Embryonic facial prominence (tissue), 1 donor: ENCODE data around the gene PLSCR5.

Experiments
- DNase-seq: peaks from one replicate; pipeline ENCODE4 v3.0.0-alpha.2; 2016; ENCODE audit errors: extremely low spot score

The PLSCR5 gene

GRCh38 chr3:146585156-146585555, 20.0 kb downstream of the PLSCR5 start:
- no peak for DNase-seq

GRCh38 chr3:146581951-146582467, 23.1 kb downstream of the PLSCR5 start:
- DNase-seq: no peak

DNA sequence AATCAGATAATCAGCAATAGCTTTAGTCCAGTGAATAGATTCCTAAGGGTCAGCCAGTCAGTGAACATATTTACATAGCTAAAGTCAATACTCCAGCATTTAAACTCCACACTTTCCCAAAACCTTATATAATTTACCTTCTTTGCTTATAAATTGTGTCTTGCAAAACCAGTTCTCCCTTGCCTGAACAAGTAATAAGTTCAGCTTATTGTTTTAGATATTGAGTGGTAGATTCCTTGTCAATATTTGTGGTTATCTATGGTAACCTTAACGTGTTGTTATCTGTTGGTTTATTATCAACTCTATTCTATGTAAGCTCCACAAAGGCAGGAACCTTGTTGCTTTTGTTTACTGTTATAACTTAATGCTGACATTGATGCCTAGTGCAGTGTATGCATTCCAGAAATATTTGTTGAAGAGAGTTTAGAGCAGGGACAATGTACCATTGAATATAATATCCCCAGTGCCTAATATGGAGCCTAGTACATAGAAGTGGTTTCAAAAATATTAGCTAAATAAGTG, 24.0 kb downstream of the PLSCR5 start:
- no peak for DNase-seq

GRCh38 chr3:146577662-146578061, 27.5 kb downstream of the PLSCR5 start:
- peak; percentile 40 for DNase-seq

- no peak for DNase-seq
Observed at GRCh38 chr3:146575636-146576035, 29.5 kb downstream of the PLSCR5 start.

GRCh38 chr3:146574173-146574572, 31.0 kb downstream of the PLSCR5 start:
- DNase-seq: no peak

GRCh38 chr3:146569314-146569713, 35.8 kb downstream of the PLSCR5 start:
- no peak for DNase-seq

- no peak for DNase-seq
Observed at GRCh38 chr3:146566138-146566537, 39.0 kb downstream of the PLSCR5 start.

- no peak for DNase-seq
Observed at GRCh38 chr3:146561879-146562278, 43.3 kb downstream of the PLSCR5 start.

GRCh38 chr3:146561463-146561862, 43.7 kb downstream of the PLSCR5 start:
- DNase-seq: no peak

GRCh38 chr3:146560678-146561077, 44.5 kb downstream of the PLSCR5 start:
- DNase-seq: no peak

GRCh38 chr3:146559388-146559787, 45.8 kb downstream of the PLSCR5 start:
- DNase-seq: no peak

GRCh38 chr3:146558781-146559180, 46.4 kb downstream of the PLSCR5 start:
- DNase-seq: no peak

GRCh38 chr3:146557745-146558144, 47.4 kb downstream of the PLSCR5 start:
- no peak for DNase-seq

GRCh38 chr3:146555311-146555710, 49.8 kb downstream of the PLSCR5 start:
- DNase-seq: no peak

DNA sequence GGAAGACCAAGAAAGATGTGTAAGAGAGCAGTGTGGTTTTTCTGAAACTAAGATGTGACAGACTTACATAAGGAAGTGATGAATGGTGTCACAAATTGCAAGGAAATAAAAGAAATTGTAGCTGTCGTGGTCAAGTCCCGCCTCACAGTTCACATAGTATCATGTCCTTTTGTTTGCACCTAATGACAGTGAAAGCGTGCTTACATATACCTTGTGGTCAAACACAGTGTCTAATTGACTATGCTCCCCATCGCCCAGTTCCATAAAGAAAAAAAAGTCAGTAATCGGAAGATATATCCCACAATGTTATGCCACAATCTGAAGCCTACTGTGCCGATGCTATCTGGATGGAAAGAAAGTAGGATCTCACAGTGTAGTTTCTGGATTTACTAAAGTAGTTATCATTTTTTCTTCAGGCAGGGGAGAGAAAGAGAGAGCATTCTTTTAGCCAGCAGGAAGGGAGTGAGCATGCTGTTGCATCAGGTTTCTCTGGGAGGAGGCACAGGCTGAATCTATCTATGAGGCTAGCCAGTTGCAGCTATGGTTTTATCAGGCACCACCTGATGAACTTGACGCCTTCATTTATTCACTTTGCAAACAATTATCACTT, 50.9 kb downstream of the PLSCR5 start:
- DNase-seq: no peak

- no peak for DNase-seq
Observed at GRCh38 chr3:146550743-146551510, 54.2 kb downstream of the PLSCR5 start.

GRCh38 chr3:146550070-146550615, 55.0 kb downstream of the PLSCR5 start:
- no peak for DNase-seq

GRCh38 chr3:146547235-146547835, 57.8 kb downstream of the PLSCR5 start:
- no peak for DNase-seq

DNA sequence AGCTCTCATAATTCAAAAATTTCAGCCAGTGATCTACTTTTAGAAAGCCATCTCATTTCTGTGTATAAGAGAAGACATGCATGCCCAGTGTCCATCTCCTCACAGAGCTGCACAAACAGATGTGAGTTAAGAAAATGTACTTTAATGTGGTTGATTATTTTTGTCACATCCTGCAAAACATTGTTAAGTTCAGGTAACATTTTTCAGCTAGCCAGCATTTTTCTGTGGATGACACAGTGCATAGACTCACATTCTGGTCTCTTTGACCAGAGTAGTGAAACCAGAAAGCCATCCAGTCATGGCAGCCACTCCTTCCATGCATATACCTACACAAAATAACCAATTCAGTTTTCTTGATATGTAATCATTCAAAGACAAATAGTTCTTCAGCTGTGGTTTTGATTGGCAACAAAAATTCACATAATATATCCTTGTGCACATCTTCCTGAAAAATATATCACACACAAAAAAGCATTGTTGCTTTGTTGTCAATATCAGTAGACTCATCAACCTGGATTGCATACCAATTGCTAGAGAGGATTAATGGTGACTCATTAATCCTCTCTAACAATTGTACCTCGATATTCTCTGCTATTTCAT, 58.7 kb downstream of the PLSCR5 start:
- DNase-seq: no peak

- DNase-seq: no peak
Observed at GRCh38 chr3:146544929-146545528, 60.1 kb downstream of the PLSCR5 start.
